H1 (cell line): ENCODE measurements around the gene MAD2L1BP. TPM values are rescaled to one million over a fixed set of nuclear protein-coding genes. Genes with fewer than 3 reads are reported as not detected.

Source experiments
- CTCF ChIA-PET: fragments of 300-600 bp; sonication (Branson Sonifier 250); formaldehyde crosslinking; loops from one replicate; lab custom pipeline; 2021; ENCODE audit not compliant: partially characterized antibody; lab: Charles Lee
- POLR2A ChIA-PET: fragments of 300-600 bp; sonication (Branson Sonifier 250); formaldehyde crosslinking; loops from one replicate; lab custom pipeline; 2021; ENCODE audit warnings: inconsistent platforms; ENCODE audit not compliant: partially characterized antibody; lab: Charles Lee
- DNase-seq, 2 experiments: peaks; one replicate each; pipeline versions ENCODE4 v3.0.0 to v3.0.0-alpha.2; 2010 to 2022; ENCODE audit warnings: low spot score in 2 of 2, low read depth in 1 of 2, mixed read lengths in 1 of 2
- FAIRE-seq: peaks from 2 replicates; lab custom pipeline; 2011; peaks lifted over from hg19 to GRCh38; lab: Jason Lieb, UNC
- H2AFZ ChIP-seq: 2 replicates; pipeline ENCODE4 v1.8.1; 2012; ENCODE audit warnings: low read length, inconsistent platforms
- H2AK5ac ChIP-seq: 2 replicates; pipeline ENCODE4 v1.6.1; 2013; ENCODE audit warnings: low read depth, low read length
- H2BK120ac ChIP-seq: replicated peaks from 2 replicates; pipeline ENCODE3; 2013; ENCODE audit warnings: low read depth, low read length, inconsistent platforms
- H2BK12ac ChIP-seq: 2 replicates; pipeline ENCODE4 v1.6.1; 2013; ENCODE audit warnings: low read depth, low read length
- H2BK15ac ChIP-seq: 2 replicates; pipeline ENCODE4 v1.6.1; 2013; ENCODE audit warnings: low read length
- H2BK20ac ChIP-seq: 2 replicates; pipeline ENCODE4 v1.6.1; 2013; ENCODE audit warnings: low read length
- H2BK5ac ChIP-seq: 2 replicates; pipeline ENCODE4 v1.6.1; 2013; ENCODE audit warnings: low read depth, low read length
- H3K14ac ChIP-seq: 2 replicates; pipeline ENCODE4 v1.6.1; 2013; ENCODE audit warnings: inconsistent platforms; ENCODE audit not compliant: insufficient read length
- H3K18ac ChIP-seq: 2 replicates; pipeline ENCODE4 v1.6.1; 2013; ENCODE audit warnings: low read length; ENCODE audit errors: extremely low read depth
- H3K23ac ChIP-seq: 2 replicates; pipeline ENCODE4 v1.6.1; 2013; ENCODE audit warnings: inconsistent platforms; ENCODE audit not compliant: insufficient read length
- H3K23me2 ChIP-seq: 2 replicates; pipeline ENCODE4 v1.6.1; 2013; ENCODE audit warnings: low read depth, low read length
- H3K27ac ChIP-seq: 2 replicates; pipeline ENCODE4 v1.6.1; 2011; ENCODE audit warnings: low read depth, low read length, inconsistent platforms
- H3K27me3 ChIP-seq, 4 experiments: replicated peaks in 1 of 4; 1 replicate in 1 of 4; 2 replicates in 3 of 4; pipeline versions ENCODE4 v1.6.1 to v1.8.1; 2011 to 2013; ENCODE audit warnings: low read length in 3 of 4, mild to moderate bottlenecking in 3 of 4, inconsistent platforms in 2 of 4, mixed read lengths in 2 of 4, moderate library complexity in 1 of 4; ENCODE audit not compliant: control insufficient read depth in 3 of 4, insufficient read depth in 3 of 4; ENCODE audit errors: extremely low read depth in 1 of 4
- H3K36me3 ChIP-seq, 4 experiments: 2 replicates each; pipeline versions ENCODE4 v1.6.1 to v1.8.1; 2011 to 2013; ENCODE audit warnings: mild to moderate bottlenecking in 4 of 4, low read length in 3 of 4, moderate library complexity in 2 of 4, control low read depth in 1 of 4, inconsistent platforms in 1 of 4; ENCODE audit not compliant: insufficient read depth in 4 of 4, control insufficient read depth in 2 of 4
- H3K4ac ChIP-seq: replicated peaks from 2 replicates; pipeline ENCODE3; 2013; ENCODE audit warnings: low read length, low read depth, mixed read lengths, inconsistent platforms; ENCODE audit not compliant: insufficient read length
- H3K4me1 ChIP-seq, 4 experiments: replicated peaks in 1 of 4; 1 replicate in 1 of 4; 2 replicates in 3 of 4; pipeline versions ENCODE4 v1.6.1 to v1.8.1; 2011 to 2013; ENCODE audit warnings: low read length in 3 of 4, inconsistent platforms in 2 of 4, mixed read lengths in 1 of 4; ENCODE audit not compliant: insufficient read depth in 4 of 4, control insufficient read depth in 3 of 4
- H3K4me2 ChIP-seq, 2 experiments: 2 replicates each; pipeline versions ENCODE4 v1.6.1 to v1.8.1; 2011 to 2013; ENCODE audit warnings: low read depth in 2 of 2, low read length in 2 of 2, control low read depth in 1 of 2, inconsistent platforms in 1 of 2, mild to moderate bottlenecking in 1 of 2; ENCODE audit not compliant: insufficient read depth in 1 of 2
- H3K4me3 ChIP-seq, 4 experiments: fragments of 200-600, 300-600 bp in 1 of 4; sonication (generic), shearing (Covaris generic), sonication (Bioruptor Twin) in 1 of 4; 2 replicates each; pipeline versions ENCODE4 v1.5.1 to v1.8.1; 2011 to 2016; ENCODE audit warnings: low read length in 4 of 4, low read depth in 3 of 4, control low read depth in 2 of 4, inconsistent platforms in 2 of 4, mild to moderate bottlenecking in 2 of 4, mixed read lengths in 1 of 4, moderate library complexity in 1 of 4; ENCODE audit not compliant: insufficient read depth in 2 of 4; ENCODE audit errors: extremely low read depth in 1 of 4
- H3K56ac ChIP-seq: replicated peaks from 2 replicates; pipeline ENCODE3; 2013; ENCODE audit warnings: low read depth, mild to moderate bottlenecking, mixed read lengths, low read length, inconsistent platforms; ENCODE audit not compliant: insufficient read length
- H3K79me1 ChIP-seq: 2 replicates; pipeline ENCODE4 v1.6.1; 2013; ENCODE audit warnings: low read depth, low read length, control low read depth
- H3K79me2 ChIP-seq, 2 experiments: 2 replicates each; pipeline versions ENCODE4 v1.6.1 to v1.8.1; 2012 to 2013; ENCODE audit warnings: low read length in 2 of 2, mild to moderate bottlenecking in 2 of 2, inconsistent platforms in 1 of 2; ENCODE audit not compliant: insufficient read depth in 2 of 2, control insufficient read depth in 1 of 2
- H3K9ac ChIP-seq, 4 experiments: replicated peaks in 1 of 4; 1 replicate in 1 of 4; 2 replicates in 3 of 4; pipeline versions ENCODE4 v1.6.1 to v1.8.1; 2011 to 2013; ENCODE audit warnings: low read depth in 3 of 4, low read length in 3 of 4, control low read depth in 2 of 4, mild to moderate bottlenecking in 2 of 4, moderate library complexity in 2 of 4, inconsistent platforms in 1 of 4; ENCODE audit errors: extremely low read depth in 1 of 4
- H3K9me3 ChIP-seq, 2 experiments: 2 replicates each; pipeline versions ENCODE4 v1.6.1 to v1.8.1; 2012 to 2013; ENCODE audit warnings: mild to moderate bottlenecking in 2 of 2, moderate library complexity in 2 of 2, control low read depth in 1 of 2, inconsistent platforms in 1 of 2, low read depth in 1 of 2, low read length in 1 of 2, mixed read lengths in 1 of 2; ENCODE audit not compliant: insufficient read depth in 2 of 2
- H4K20me1 ChIP-seq, 2 experiments: replicated peaks in 1 of 2; 2 replicates each; pipeline versions ENCODE3 to v1.8.1; 2011 to 2013; ENCODE audit warnings: inconsistent platforms in 2 of 2, low read length in 2 of 2, mild to moderate bottlenecking in 1 of 2; ENCODE audit not compliant: insufficient read depth in 2 of 2, control insufficient read depth in 1 of 2
- H4K5ac ChIP-seq: 2 replicates; pipeline ENCODE4 v1.6.1; 2013; ENCODE audit warnings: low read length, low read depth, mixed read lengths, inconsistent platforms; ENCODE audit not compliant: insufficient read length
- H4K8ac ChIP-seq: 2 replicates; pipeline ENCODE4 v1.8.0; 2013; ENCODE audit warnings: mild to moderate bottlenecking, moderate library complexity, low read length, inconsistent platforms; ENCODE audit not compliant: insufficient read depth; ENCODE audit errors: extremely low read depth
- H4K91ac ChIP-seq: replicated peaks from 2 replicates; pipeline ENCODE3; 2013; ENCODE audit warnings: low read length, mixed read lengths, inconsistent platforms; ENCODE audit not compliant: insufficient read length
- POLR2A ChIP-seq, 2 experiments: IDR thresholded peaks; 1 replicate in 1 of 2; 2 replicates in 1 of 2; pipeline ENCODE4 v1.6.1; 2011; ENCODE audit warnings: low read depth in 2 of 2, low read length in 2 of 2, mild to moderate bottlenecking in 2 of 2; ENCODE audit errors: control extremely low read depth in 1 of 2
- ZNF274 ChIP-seq: IDR thresholded peaks from 2 replicates; pipeline ENCODE4 v1.7.0; 2012; ENCODE audit warnings: low read length, borderline replicate concordance; ENCODE audit errors: extremely low read depth
- WGBS, 2 experiments: shearing (Covaris generic) in 1 of 2; methylation state at CpG; one replicate each; pipeline versions ENCODE4 v1.1.6 to v1.1.7; 2013 to 2015; ENCODE audit warnings: low lambda C conversion rate in 2 of 2, mixed read lengths in 2 of 2, inconsistent platforms in 1 of 2, low coverage in 1 of 2, missing lambda C conversion rate in 1 of 2; ENCODE audit not compliant: insufficient replicate concordance in 2 of 2, insufficient coverage in 1 of 2, insufficient read length in 1 of 2; ENCODE audit errors: extremely low coverage in 1 of 2, missing lambda C conversion rate in 1 of 2; 5-methylcytosine and 5-hydroxymethylcytosine counted together
- polyA plus RNA-seq, 7 experiments: library from polyadenylated mRNA; depleted of rRNA in 3 of 7; stranded (reverse) in 5 of 7; unstranded in 2 of 7; fragments of >200 nt in 5 of 7; fragments of 200-250 nt in 2 of 7; gene quantifications; 1 replicate in 5 of 7; 2 replicates in 1 of 7; 4 replicates in 1 of 7; pipeline versions ENCODE4 v1.2.1 to v1.2.3, GENCODE V29; 2011 to 2013; ENCODE audit warnings: missing spikeins in 2 of 7, mixed read lengths in 2 of 7
- total RNA-seq: library from RNA; stranded (reverse); fragmentation: NEBNext Ultra II Directional; extraction: Animal tissue kit (Norgen Biotek cat#: 25700); gene quantifications from 2 replicates; pipeline ENCODE4 v1.2.1, GENCODE V29; 2021

The MAD2L1BP gene
- total and polyA plus RNA-seq, 2 of the 8 experiments (the other 6 are each of a cell fraction or from before 2014, with no cell fraction given), result 35.5 to 70.0 TPM

DNA sequence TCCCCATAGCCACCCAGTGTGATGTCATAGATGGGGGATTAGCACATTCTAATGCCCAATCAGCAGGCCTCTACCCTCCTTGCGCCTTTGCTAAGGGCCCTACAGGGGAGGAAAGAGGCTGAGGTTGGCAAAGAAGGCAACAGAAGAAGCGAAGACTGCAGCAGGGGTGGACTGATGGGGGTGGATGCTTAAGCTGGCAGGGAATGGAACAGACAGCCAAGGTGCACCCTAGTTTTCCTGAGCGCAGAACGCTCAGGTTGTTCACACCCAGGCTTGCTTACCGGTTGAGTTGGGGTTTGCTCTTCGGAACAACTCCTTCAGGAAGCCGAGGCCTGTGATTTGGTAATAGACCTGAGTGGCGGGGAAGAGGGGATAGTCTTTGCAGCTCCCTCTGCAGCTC lies 39.3 kb downstream of the MAD2L1BP start:
- no peak overlapping the region for H2BK5ac ChIP-seq
- no peak overlapping the region for H2BK15ac ChIP-seq
- no peaks in the 10 kb centered on the region for H3K23me2 ChIP-seq
- peaks cover 36 to 71% (median 47%) of the 10 kb centered on the region in 4 experiments for H3K36me3 ChIP-seq
- no peak overlapping the region for H3K14ac ChIP-seq
- no peak overlapping the region for H3K4me3 ChIP-seq
- H2BK20ac ChIP-seq, result no peak overlapping the region
- H3K56ac ChIP-seq, result no peak overlapping the region
- H3K23ac ChIP-seq, result no peak overlapping the region
- DNase-seq (no peak), FAIRE-seq (no peak)
- H4K91ac ChIP-seq, result no peak overlapping the region
- no peak overlapping the region for H2AFZ ChIP-seq
- no peak overlapping the region for H4K8ac ChIP-seq
- H3K18ac ChIP-seq, result no peak overlapping the region
- no peaks in the 10 kb centered on the region for H3K79me2 ChIP-seq
- no peaks in the 10 kb centered on the region for H3K9me3 ChIP-seq
- 94% methylated on average over 8 of the region's 8 CpGs; no CpG with 5 or more reads in 1 of the 2 experiments for WGBS, 2 experiments
- H2BK12ac ChIP-seq, result no peak overlapping the region
- H2BK120ac ChIP-seq, result no peak overlapping the region
- H3K79me1 ChIP-seq, result no peaks in the 10 kb centered on the region
- no peak overlapping the region for H4K5ac ChIP-seq
- CTCF ChIA-PET, result interaction anchor here (1.1 to 1.9 kb wide), 5 partner anchors 10 to 276 kb away, joined by 3 to 7 read pairs (median 3); no protein-coding TSS in a partner anchor
- no peak overlapping the region for H3K9ac ChIP-seq
- peaks cover 0 to 1% (median 0%) of the 10 kb centered on the region in 4 experiments; a peak in 1 of 7 replicates for H3K4me1 ChIP-seq
- no peak for TF ChIP-seq ZNF274
- TF ChIP-seq POLR2A (IDR thresholded peaks at IDR 0.05; ENCODE audit: control extremely low read depth in 1 of 2, low read depth in 2 of 2, low read length in 2 of 2), result 0 out of 3 replicates have a peak, but pooled peaks of 1 of the 2 experiments have one; percentile 8
- TF ChIP-seq, all 59 proteins: peak for 1
- Histone ChIP-seq H3K4ac (no peak overlapping the region), H4K20me1 (peaks cover 0 to 11% of the 10 kb centered on the region in 2 experiments), H2AK5ac (no peak overlapping the region), H3K27ac (no peak overlapping the region), H3K4me2 (no peak overlapping the region), H3K27me3 (no peaks in the 10 kb centered on the region)
- POLR2A ChIA-PET, result interaction anchor here (0.9 to 10.0 kb wide), 3 partner anchors 11 to 85 kb away, joined by 3 to 85 read pairs (median 3); partner anchors contain the start of gene MRPS18A
